Spinal cord (tissue), 10 donors: ENCODE results near the gene CDKAL1. TPM values are rescaled to one million over a fixed set of nuclear protein-coding genes. Genes with fewer than 3 reads are reported as not detected.

ENCODE experiments used
- DNase-seq, 6 donors: peaks; one replicate each; pipeline versions ENCODE4 v3.0.0 to v3.0.0-alpha.2; 2013 to 2015; ENCODE audit warnings: low spot score in 6 of 6, low read depth in 4 of 6
- H3K27ac ChIP-seq: one replicate; pipeline ENCODE4 v1.5.1; 2013; ENCODE audit warnings: low read depth, low read length, control low read depth
- H3K27me3 ChIP-seq: one replicate; pipeline ENCODE4 v1.6.1; 2013; ENCODE audit warnings: low read length; ENCODE audit not compliant: control insufficient read depth, insufficient read depth
- H3K36me3 ChIP-seq: one replicate; pipeline ENCODE4 v1.6.1; 2013; ENCODE audit warnings: low read length; ENCODE audit not compliant: control insufficient read depth, insufficient read depth
- H3K4me1 ChIP-seq: one replicate; pipeline ENCODE4 v1.6.1; 2013; ENCODE audit warnings: low read length; ENCODE audit not compliant: control insufficient read depth, insufficient read depth
- H3K4me3 ChIP-seq: one replicate; pipeline ENCODE4 v1.5.1; 2013; ENCODE audit warnings: low read depth, low read length, control low read depth
- H3K9me3 ChIP-seq: one replicate; pipeline ENCODE4 v1.6.1; 2013; ENCODE audit warnings: low read length; ENCODE audit not compliant: control insufficient read depth, insufficient read depth
- WGBS: methylation state at CpG from one replicate; pipeline ENCODE4 v1.1.5; 2013; ENCODE audit warnings: missing lambda C conversion rate; ENCODE audit not compliant: insufficient coverage; 5-methylcytosine and 5-hydroxymethylcytosine counted together
- polyA plus RNA-seq, 2 donors: library from polyadenylated mRNA; unstranded; fragments of 120-200 nt; gene quantifications; one replicate each; pipeline ENCODE4 v1.2.1, GENCODE V29; 2013; ENCODE audit not compliant: insufficient read length in 2 of 2
- total RNA-seq, 2 donors: library from RNA; depleted of rRNA in 1 of 2; stranded (reverse); fragments of 120-200 nt in 1 of 2; fragments of >200 nt in 1 of 2; gene quantifications; one replicate each; pipeline versions ENCODE4 v1.2.3 to v1.2.4, GENCODE V29; 2013 to 2014
- donor health status: healthy.

Gene CDKAL1
- total and polyA plus RNA-seq, 4 donors = 15.1 to 34.2 (median 22.0) TPM

DNA sequence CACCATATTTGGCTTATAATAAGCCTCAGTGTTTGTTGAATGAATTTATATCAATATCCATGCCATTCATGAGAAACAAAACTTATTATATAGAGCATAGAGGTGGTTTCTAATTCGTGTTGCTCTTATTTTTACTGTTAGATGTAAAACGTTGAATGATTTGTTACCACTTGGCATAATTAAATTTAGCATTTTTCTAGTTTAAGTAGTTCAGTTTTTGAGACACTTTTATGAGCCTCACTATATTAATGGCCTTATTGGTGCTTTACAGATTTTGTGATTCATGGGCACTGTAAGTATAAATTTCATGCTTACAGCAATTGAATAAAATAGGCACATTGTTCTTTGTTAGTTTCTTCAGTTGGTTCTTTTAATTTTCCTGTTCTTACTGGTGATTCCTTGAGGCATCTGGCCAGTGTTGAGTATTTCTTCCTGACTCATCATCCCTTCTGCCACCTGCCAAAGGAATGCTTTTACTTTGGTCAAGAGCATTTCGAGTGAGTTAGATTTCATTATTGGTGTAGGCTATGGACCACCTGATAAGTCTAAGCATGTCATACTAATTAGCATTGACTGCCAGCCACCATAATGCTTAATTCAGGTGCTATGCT lies 34.8 kb downstream of the CDKAL1 start:
- no peaks in the 10 kb centered on the region for H3K9me3 ChIP-seq
- no peak overlapping the region for H3K27ac ChIP-seq
- H3K4me1 ChIP-seq = no peaks in the 10 kb centered on the region
- no peak for DNase-seq
- no peaks in the 10 kb centered on the region for H3K27me3 ChIP-seq
- WGBS = no CpG with 5 or more reads among the region's 3 CpGs
- H3K4me3 ChIP-seq = no peak overlapping the region
- H3K36me3 ChIP-seq = no peaks in the 10 kb centered on the region

- Histone ChIP-seq H3K27me3 (no peaks in the 10 kb centered on the region), H3K4me1 (no peaks in the 10 kb centered on the region), H3K36me3 (no peaks in the 10 kb centered on the region), H3K4me3 (no peak overlapping the region), H3K9me3 (no peaks in the 10 kb centered on the region), H3K27ac (no peak overlapping the region)
- peak in 1 of 6 donors; percentile 24 for DNase-seq
These were observed 37.0 kb downstream of the CDKAL1 start for GRCh38 chr6:20571261-20571660.

DNA sequence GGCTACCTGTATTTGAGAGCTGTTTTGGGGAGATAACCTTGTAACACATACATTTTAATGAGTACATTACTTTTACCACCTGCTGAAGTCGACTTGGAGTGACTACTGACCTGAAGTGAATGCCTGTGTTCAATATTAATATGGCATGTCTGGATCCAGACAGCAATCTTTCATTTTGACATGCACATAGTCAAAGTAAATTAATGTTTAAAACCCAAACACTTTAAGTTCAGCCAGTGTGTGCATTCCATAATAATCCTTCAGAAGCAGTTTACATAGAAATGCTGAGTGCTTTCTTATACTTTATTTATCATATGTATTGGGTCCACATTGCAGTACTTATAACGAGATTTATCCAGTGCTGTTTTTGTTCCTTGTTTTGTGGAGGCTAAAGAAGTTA lies 38.0 kb downstream of the CDKAL1 start:
- WGBS = no CpG with 5 or more reads among the region's 2 CpGs
- Histone ChIP-seq H3K9me3 (no peaks in the 10 kb centered on the region), H3K27ac (no peak overlapping the region), H3K4me1 (no peaks in the 10 kb centered on the region), H3K4me3 (no peak overlapping the region), H3K36me3 (no peaks in the 10 kb centered on the region), H3K27me3 (no peaks in the 10 kb centered on the region)
- DNase-seq = no peak

DNA sequence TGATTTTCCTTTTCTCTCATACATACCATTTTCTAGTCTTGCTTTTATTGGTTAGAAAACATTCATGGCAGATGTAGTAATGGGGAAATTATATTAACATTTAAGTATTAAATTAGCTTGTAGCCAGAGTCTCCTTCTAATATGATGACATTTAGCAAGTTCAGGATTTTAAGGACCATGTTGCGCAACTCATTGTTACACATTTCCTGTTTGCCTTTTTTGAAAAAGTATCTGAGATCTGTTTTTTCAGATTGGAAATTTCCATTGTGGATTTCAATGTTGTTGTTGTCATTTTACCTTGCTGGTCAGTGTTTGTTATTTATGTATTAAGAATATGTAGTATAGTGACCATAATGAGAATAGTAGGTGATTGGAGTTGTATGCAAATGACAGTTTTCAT lies 38.7 kb downstream of the CDKAL1 start:
- WGBS = no CpG with 5 or more reads among the region's 1 CpG
- H3K27me3 ChIP-seq = no peaks in the 10 kb centered on the region
- no peak overlapping the region for H3K4me3 ChIP-seq
- H3K9me3 ChIP-seq = no peaks in the 10 kb centered on the region
- no peaks in the 10 kb centered on the region for H3K4me1 ChIP-seq
- no peaks in the 10 kb centered on the region for H3K36me3 ChIP-seq
- no peak overlapping the region for H3K27ac ChIP-seq
- no peak for DNase-seq

DNA sequence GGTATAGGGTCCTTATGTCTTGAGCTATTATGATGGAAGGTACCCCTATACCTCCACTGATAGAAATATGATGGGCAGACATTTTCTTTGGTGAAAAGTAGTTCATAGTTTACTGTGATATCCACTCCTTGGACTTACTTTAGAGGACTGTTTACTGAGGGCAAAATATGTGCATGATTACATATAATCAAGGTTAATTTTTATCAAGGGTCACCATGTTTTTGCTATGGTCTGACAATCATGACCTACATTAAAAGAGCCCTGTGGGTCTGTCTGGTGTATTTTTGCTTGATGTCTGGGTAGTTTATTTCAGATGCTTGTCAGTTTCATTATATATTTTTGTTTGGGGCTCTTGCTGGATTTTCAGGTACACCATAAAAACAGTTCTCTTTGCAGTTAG lies 40.1 kb downstream of the CDKAL1 start:
- no peak overlapping the region for H3K27ac ChIP-seq
- H3K4me1 ChIP-seq = no peaks in the 10 kb centered on the region
- H3K27me3 ChIP-seq = no peaks in the 10 kb centered on the region
- H3K4me3 ChIP-seq = no peak overlapping the region
- no peak for DNase-seq
- peaks cover 2% of the 10 kb centered on the region for H3K36me3 ChIP-seq
- H3K9me3 ChIP-seq = no peaks in the 10 kb centered on the region

DNA sequence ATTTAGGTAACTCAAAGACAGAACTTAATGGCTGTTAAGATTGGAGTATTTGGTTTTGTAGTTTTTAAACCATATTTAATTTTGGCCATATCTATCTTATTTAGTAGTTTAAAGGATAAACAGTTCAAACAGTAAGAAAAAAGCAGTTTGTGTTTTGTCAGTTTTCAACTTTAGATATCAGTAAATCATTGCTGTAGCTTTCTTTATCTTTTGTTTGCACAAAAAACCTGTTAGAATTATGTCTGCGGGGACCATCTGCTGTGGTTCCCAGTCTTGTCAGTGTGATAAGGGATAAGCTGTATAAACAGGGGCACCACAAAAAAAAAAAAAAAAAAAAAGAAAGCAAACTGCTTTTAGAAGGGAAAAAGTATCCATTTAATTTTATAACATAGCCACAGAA lies 40.9 kb downstream of the CDKAL1 start:
- Histone ChIP-seq H3K4me3 (no peak overlapping the region), H3K36me3 (peaks cover 2% of the 10 kb centered on the region), H3K27me3 (no peaks in the 10 kb centered on the region), H3K27ac (no peak overlapping the region), H3K4me1 (no peaks in the 10 kb centered on the region), H3K9me3 (no peaks in the 10 kb centered on the region)
- no CpG with 5 or more reads among the region's 1 CpG for whole genome bisulfite sequencing
- peak in 1 of 6 donors; percentile 84 for DNase-seq

GRCh38 chr6:20575704-20576451 lies 41.6 kb downstream of the CDKAL1 start:
- Histone ChIP-seq H3K36me3 (peaks cover 2% of the 10 kb centered on the region), H3K27me3 (no peaks in the 10 kb centered on the region), H3K4me3 (no peak overlapping the region), H3K27ac (no peak overlapping the region), H3K9me3 (no peaks in the 10 kb centered on the region), H3K4me1 (no peaks in the 10 kb centered on the region)
- DNase-seq = peak in 2 of 6 donors; percentile 39 to 46
- no CpG with 5 or more reads among the region's 4 CpGs for WGBS

GRCh38 chr6:20577173-20577688 lies 43.0 kb downstream of the CDKAL1 start:
- Histone ChIP-seq H3K27ac (no peak overlapping the region), H3K9me3 (no peaks in the 10 kb centered on the region), H3K4me1 (no peaks in the 10 kb centered on the region), H3K36me3 (peaks cover 2% of the 10 kb centered on the region), H3K4me3 (no peak overlapping the region), H3K27me3 (no peaks in the 10 kb centered on the region)
- WGBS = no CpG with 5 or more reads among the region's 3 CpGs
- peak in 1 of 6 donors; percentile 70 for DNase-seq

DNA sequence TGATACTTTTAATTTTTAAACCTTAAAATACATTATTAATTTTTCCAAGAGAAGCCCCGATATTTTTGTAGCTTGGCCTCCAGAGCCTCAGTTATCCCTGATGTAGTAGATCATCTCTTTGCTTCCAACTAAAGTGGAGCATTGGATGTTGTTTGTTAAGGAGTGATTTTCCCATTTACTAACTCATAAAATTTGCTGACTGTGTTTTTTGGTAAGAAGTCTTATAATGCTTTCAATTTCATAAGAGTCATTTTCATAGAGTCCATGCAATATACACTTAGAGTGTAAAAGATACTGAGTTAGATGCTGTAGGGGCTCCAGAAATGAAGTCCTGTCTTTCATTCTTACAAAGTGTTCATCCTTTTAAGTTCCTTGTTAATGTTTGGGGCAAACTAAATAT lies 46.8 kb downstream of the CDKAL1 start:
- no peak overlapping the region for H3K27ac ChIP-seq
- H3K9me3 ChIP-seq = no peaks in the 10 kb centered on the region
- peaks cover 2% of the 10 kb centered on the region for H3K36me3 ChIP-seq
- H3K27me3 ChIP-seq = no peaks in the 10 kb centered on the region
- H3K4me1 ChIP-seq = no peaks in the 10 kb centered on the region
- WGBS = no CpG with 5 or more reads among the region's 1 CpG
- no peak overlapping the region for H3K4me3 ChIP-seq
- no peak for DNase-seq
